Mucosa of stomach (tissue), 1 donor: ENCODE results near the gene MLH3.

ENCODE experiments used
- H3K27me3 ChIP-seq: one replicate; pipeline ENCODE4 v1.7.0; 2013; ENCODE audit warnings: mild to moderate bottlenecking, low read length; ENCODE audit not compliant: control insufficient read depth, insufficient read depth
- H3K36me3 ChIP-seq: one replicate; pipeline ENCODE4 v1.7.0; 2013; ENCODE audit warnings: low read length; ENCODE audit not compliant: control insufficient read depth, insufficient read depth
- H3K4me1 ChIP-seq: one replicate; pipeline ENCODE4 v1.7.0; 2013; ENCODE audit warnings: mild to moderate bottlenecking, low read length; ENCODE audit not compliant: control insufficient read depth, insufficient read depth
- H3K4me3 ChIP-seq: one replicate; pipeline ENCODE4 v1.7.0; 2013; ENCODE audit warnings: low read length
- H3K9ac ChIP-seq: one replicate; pipeline ENCODE4 v1.7.0; 2013; ENCODE audit warnings: mild to moderate bottlenecking, low read length, moderate library complexity
- H3K9me3 ChIP-seq: one replicate; pipeline ENCODE4 v1.7.0; 2013; ENCODE audit warnings: mild to moderate bottlenecking, low read length, moderate library complexity; ENCODE audit not compliant: control insufficient read depth
- donor health status: Pancreatic carcinoma.

The MLH3 gene

DNA sequence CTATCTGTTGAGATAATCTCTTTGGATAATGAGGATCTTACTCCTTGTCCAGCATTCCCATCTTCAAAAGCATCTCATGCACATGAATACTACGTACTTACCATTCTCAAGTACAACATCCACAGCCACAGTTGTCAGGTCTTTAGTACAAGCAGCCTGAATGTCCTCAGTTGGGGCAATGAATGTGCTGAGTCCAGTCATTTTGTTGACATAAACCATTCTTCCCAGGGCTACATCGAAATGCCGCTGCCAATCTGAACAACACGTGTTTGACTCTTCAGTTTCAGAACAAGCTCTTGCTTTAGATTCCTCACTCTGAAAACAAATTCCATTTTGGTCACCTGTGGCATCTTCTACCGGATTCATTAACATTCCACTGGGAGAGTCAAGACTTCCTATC, 5.0 kb downstream of the MLH3 start:
- H3K4me1 ChIP-seq, result peaks cover 12% of the 10 kb centered on the region
- H3K9me3 ChIP-seq, result no peaks in the 10 kb centered on the region
- no peak overlapping the region for H3K4me3 ChIP-seq
- no peaks in the 10 kb centered on the region for H3K27me3 ChIP-seq
- no peak overlapping the region for H3K9ac ChIP-seq
- H3K36me3 ChIP-seq, result no peaks in the 10 kb centered on the region

DNA sequence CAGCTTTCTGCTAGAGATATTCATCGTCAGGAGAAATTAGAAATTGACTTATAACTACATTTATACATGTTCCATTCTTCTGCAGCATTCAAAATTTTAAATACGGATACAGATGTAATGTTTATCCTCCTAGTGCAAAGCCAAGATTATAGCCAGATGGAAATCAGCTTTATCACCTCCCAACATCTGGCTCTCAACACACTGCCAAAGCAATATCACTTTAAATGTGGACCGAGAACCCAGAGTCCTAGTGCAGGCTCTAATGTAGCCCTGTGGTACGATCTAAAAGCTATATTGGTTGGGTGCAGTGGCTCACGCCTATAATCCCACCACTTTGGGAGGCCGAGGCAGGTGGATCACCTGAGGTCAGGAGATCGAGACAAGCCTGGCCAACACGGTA, 6.5 kb downstream of the MLH3 start:
- Histone ChIP-seq H3K4me3 (no peak overlapping the region), H3K4me1 (peaks cover 15% of the 10 kb centered on the region), H3K9ac (no peak overlapping the region), H3K27me3 (no peaks in the 10 kb centered on the region), H3K9me3 (no peaks in the 10 kb centered on the region), H3K36me3 (no peaks in the 10 kb centered on the region)

DNA sequence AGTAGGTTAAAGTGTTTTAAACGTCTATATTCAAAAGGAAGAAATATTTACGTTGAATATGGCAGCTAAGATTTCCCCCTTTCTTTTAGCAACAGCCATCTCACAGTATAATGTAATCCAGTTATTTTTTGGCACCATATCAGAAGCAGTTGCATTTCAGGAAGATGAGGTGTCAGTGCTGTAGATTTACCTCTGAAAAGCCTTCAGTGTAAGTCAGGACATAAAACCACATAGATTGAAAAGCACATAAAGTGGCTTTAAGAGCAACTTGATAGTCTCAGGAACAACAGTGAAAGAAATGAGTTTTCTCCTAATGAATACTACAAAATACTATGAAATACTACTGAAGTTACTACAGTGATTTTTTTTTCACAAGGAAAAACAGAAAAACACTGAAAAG, 6.9 kb downstream of the MLH3 start:
- H3K36me3 ChIP-seq, result no peaks in the 10 kb centered on the region
- no peaks in the 10 kb centered on the region for H3K27me3 ChIP-seq
- H3K9ac ChIP-seq, result no peak overlapping the region
- H3K4me3 ChIP-seq, result no peak overlapping the region
- H3K4me1 ChIP-seq, result peaks cover 15% of the 10 kb centered on the region
- H3K9me3 ChIP-seq, result no peaks in the 10 kb centered on the region

DNA sequence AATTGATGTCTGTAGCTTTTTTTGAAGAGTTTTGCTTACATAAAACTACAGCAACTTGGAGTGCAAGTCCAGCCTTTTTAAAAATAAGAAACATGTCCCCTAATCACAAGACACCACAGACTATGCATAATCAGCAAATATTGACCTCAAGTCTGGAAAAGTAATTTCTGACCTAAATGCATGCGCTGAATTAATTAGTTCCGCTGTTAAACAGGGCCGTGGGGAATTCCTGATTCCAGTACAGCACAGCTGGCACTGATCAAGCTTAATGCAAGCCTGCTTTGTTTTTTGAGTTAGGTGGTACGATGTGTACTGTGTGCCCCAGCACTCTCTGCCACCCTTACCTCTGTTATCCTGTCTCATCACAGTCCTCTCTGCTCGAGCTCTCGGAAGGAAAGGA, 9.2 kb downstream of the MLH3 start:
- Histone ChIP-seq H3K4me1 (peaks cover 15% of the 10 kb centered on the region), H3K27me3 (no peaks in the 10 kb centered on the region), H3K9me3 (no peaks in the 10 kb centered on the region), H3K36me3 (no peaks in the 10 kb centered on the region), H3K9ac (peak overlapping the region; percentile 11), H3K4me3 (no peak overlapping the region)

DNA sequence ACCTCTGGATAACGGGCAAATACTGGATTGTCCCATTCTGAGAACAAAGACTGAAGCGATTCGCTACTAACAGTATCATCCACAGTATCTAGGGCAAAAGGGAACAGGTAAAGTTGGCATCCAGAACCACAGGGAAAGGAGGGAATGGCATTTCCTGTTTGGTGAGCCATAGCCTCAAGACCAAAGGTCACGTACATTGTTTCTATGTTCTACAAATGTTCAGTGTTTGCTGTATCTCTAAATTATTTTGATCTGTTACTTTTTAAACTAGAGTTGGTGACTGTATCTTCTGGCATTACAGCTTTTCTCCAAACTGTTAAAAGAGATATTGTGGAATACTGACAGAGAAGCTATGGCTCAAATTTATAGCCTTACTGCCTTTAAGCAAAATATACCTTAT, 9.7 kb downstream of the MLH3 start:
- Histone ChIP-seq H3K27me3 (no peaks in the 10 kb centered on the region), H3K9me3 (no peaks in the 10 kb centered on the region), H3K4me1 (peaks cover 15% of the 10 kb centered on the region), H3K4me3 (no peak overlapping the region), H3K9ac (peak overlapping the region; percentile 11), H3K36me3 (no peaks in the 10 kb centered on the region)

DNA sequence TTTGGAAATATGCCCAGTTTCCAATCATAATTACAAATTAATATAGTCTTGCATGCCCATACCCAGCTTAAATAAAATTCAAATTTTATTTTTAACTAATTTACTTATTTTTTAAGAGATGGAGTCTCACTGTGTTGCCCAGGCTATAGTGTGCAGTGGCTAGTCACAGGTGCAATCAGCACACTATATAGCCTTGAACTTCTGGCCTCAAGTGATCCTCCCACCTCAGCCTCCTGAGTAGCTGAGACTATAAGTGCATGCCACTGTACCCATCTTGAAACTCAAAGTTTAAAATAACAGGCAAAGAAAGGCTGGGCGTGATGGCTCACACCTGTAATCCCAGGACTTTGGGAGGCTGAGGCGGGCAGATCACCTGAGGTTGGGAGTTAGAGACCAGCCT, 10.3 kb downstream of the MLH3 start:
- Histone ChIP-seq H3K27me3 (no peaks in the 10 kb centered on the region), H3K4me1 (peaks cover 15% of the 10 kb centered on the region), H3K9ac (no peak overlapping the region), H3K36me3 (no peaks in the 10 kb centered on the region), H3K9me3 (no peaks in the 10 kb centered on the region), H3K4me3 (no peak overlapping the region)

DNA sequence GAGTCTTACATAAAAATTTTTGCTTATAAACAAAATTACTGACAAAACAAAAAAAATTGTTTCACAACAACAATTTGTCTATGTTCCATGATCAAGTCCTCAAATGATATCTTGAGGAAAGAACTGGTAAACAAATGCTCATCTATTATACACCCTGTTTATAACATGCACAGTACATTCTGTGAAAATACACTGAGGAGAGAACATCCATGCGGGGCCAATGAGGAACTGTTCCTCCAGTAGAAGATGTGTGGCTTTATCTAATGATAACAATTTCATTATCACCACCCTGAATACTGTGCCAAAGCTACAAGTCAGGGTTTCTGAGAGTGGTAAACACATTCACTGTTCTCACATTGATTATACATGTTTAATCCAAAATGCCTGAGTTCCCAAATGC, 10.8 kb downstream of the MLH3 start:
- Histone ChIP-seq H3K4me1 (peaks cover 15% of the 10 kb centered on the region), H3K9me3 (no peaks in the 10 kb centered on the region), H3K27me3 (no peaks in the 10 kb centered on the region), H3K9ac (no peak overlapping the region), H3K4me3 (no peak overlapping the region), H3K36me3 (no peaks in the 10 kb centered on the region)

DNA sequence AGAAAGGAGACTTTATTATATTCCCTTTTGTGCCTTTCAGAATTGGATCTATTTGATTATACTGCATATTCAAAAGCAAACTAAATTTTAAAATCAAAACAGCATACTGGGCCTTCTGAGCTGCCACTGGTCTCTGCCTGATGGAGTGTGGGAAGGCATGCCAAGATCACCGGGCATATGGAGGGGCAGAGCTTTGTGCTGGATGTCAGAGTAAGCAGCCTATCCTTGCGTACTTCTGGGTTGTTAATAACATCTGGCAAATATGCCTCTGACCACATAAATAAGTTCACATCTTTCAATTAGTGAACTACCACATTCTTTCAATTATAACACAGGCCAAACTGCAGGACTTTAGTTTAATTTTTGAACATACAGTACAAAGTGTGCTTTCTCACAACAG, 18.3 kb downstream of the MLH3 start:
- H3K36me3 ChIP-seq, result no peaks in the 10 kb centered on the region

DNA sequence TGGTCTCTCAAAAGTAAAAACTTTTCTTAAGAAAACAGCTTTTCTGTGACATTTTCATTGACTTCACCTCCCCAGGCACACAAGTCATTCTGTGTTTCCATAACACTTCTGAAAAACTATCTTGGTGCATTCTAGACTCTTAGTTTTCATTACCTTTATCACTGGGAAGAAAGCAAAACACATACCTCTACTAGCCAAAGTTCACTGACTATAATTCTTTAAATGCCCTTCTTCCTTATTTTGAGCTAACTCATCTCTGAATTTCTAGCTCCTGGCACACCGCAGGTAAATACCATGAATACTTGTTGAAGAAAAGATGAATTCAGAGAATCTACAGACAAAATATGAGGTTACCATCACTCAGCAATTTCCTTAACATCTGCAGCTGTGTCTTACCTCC, 21.1 kb downstream of the MLH3 start:
- Histone ChIP-seq H3K9ac (no peak overlapping the region), H3K4me3 (no peak overlapping the region), H3K36me3 (no peaks in the 10 kb centered on the region), H3K27me3 (no peaks in the 10 kb centered on the region), H3K9me3 (no peaks in the 10 kb centered on the region), H3K4me1 (peaks cover 3% of the 10 kb centered on the region)

More for the DNA sequence above, 18.3 kb downstream of the MLH3 start:
- Histone ChIP-seq H3K4me1 (no peaks in the 10 kb centered on the region), H3K27me3 (no peaks in the 10 kb centered on the region), H3K9ac (no peak overlapping the region), H3K9me3 (no peaks in the 10 kb centered on the region), H3K4me3 (no peak overlapping the region)

DNA sequence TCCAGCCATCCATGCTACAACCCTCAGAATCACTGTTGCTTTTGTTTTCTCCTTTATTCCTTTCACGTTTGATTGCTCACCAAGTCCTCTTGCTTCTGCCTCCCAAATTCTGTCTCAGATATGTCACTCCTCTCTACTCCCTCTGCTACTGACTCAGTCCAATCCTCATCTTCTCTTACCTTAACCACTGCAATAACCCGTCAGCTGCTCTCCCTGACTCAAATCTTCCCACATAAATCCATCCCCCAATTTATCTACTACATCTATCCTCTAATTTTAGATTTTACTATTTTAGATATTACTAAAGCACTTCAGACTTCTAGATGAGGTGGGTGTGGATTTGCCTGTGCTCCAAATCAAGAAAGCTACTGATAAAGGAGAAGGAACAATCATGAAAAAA, 25.4 kb downstream of the MLH3 start:
- Histone ChIP-seq H3K36me3 (no peaks in the 10 kb centered on the region), H3K9ac (no peak overlapping the region), H3K27me3 (no peaks in the 10 kb centered on the region), H3K9me3 (no peaks in the 10 kb centered on the region), H3K4me1 (peaks cover 9% of the 10 kb centered on the region), H3K4me3 (no peak overlapping the region)

DNA sequence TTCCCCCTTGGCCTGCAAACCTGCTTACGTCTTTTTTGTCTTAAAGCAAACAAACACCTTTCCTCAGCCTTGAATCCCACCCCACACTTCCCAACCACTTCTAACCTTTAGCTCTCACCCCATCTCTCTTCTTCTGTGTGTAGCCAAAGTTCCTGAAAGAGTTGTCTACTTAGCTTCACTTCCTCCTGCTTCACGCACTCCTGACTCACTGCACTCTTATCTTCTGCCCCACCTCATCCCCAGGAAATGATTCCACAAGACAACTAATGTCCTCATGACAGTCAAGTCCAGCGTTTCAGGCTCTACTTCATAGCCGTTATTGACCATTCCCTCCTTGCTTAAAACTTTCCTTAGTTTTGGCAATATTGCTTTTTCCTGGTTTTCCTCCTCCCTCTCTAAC, 26.2 kb downstream of the MLH3 start:
- Histone ChIP-seq H3K4me1 (peaks cover 9% of the 10 kb centered on the region), H3K27me3 (no peaks in the 10 kb centered on the region), H3K36me3 (no peaks in the 10 kb centered on the region), H3K9ac (no peak overlapping the region), H3K9me3 (no peaks in the 10 kb centered on the region), H3K4me3 (no peak overlapping the region)

DNA sequence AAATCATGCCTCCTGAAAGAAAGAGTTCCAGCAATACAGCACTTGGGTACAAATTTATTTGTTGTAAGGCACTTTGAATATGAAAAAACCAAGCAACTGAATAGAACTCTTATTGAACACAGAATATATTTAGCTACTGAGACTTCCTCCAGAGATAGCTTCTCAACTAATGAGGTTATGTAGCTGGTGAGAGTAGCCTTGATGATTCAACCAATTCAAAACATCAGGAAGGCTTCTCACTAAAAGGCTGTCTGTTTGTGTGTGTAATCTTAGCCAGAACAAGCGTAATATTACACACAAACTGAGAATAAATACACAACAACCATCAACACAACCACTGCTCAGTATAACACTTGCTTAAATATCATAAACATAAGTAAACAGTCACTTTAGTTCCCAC, 28.2 kb downstream of the MLH3 start:
- H3K4me1 ChIP-seq, result peaks cover 9% of the 10 kb centered on the region
- no peaks in the 10 kb centered on the region for H3K9me3 ChIP-seq
- no peak overlapping the region for H3K4me3 ChIP-seq
- no peaks in the 10 kb centered on the region for H3K36me3 ChIP-seq
- H3K27me3 ChIP-seq, result no peaks in the 10 kb centered on the region
- H3K9ac ChIP-seq, result no peak overlapping the region

DNA sequence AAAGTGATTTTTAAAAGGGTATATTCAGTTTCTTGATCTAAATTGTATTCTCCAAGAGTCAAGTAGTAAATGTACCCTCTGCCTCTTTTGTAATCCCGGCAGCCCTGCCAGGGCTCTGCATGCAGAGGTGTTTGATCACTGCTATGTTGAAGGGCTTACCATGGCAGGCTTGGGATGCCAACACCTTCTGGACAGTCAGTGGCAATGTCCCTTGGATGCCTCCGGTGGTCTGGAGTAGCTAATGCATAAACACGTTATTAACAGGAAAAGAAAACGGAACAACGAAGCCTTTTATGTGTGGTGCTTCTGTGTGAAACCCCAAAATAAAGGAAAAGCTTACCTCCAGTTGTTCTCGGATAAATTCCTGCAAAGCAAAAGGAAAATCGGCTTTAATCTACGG, 28.6 kb downstream of the MLH3 start:
- Histone ChIP-seq H3K27me3 (no peaks in the 10 kb centered on the region), H3K4me1 (peaks cover 9% of the 10 kb centered on the region), H3K9ac (no peak overlapping the region), H3K36me3 (no peaks in the 10 kb centered on the region), H3K9me3 (no peaks in the 10 kb centered on the region), H3K4me3 (no peak overlapping the region)
